Esophagus muscularis mucosa (tissue), 4 donors: ENCODE measurements around the gene STK10. TPM values are rescaled to one million over a fixed set of nuclear protein-coding genes. Genes with fewer than 3 reads are reported as not detected.

Experiments
- DNase-seq: peaks from one replicate; pipeline ENCODE4 v3.0.0-alpha.2; 2017; ENCODE audit errors: extremely low spot score
- H3K27ac ChIP-seq, 4 donors: fragments of 200-600 bp; sonication (generic); replicated peaks in 1 of 4; 1 replicate in 3 of 4; 2 replicates in 1 of 4; pipeline ENCODE4 v1.5.1; 2016 to 2019; ENCODE audit warnings: mild to moderate bottlenecking in 1 of 4
- H3K27me3 ChIP-seq, 4 donors: fragments of 200-600 bp; sonication (generic); one replicate each; pipeline versions ENCODE4 v1.5.1 to v1.6.0; 2016 to 2019
- H3K36me3 ChIP-seq, 4 donors: fragments of 200-600 bp; sonication (generic); one replicate each; pipeline ENCODE4 v1.5.1; 2016 to 2019
- H3K4me1 ChIP-seq, 4 donors: fragments of 200-600 bp; sonication (generic); one replicate each; pipeline ENCODE4 v1.5.1; 2016 to 2019
- H3K4me3 ChIP-seq, 4 donors: fragments of 200-600 bp; sonication (generic); 1 replicate in 2 of 4; 2 replicates in 2 of 4; pipeline ENCODE4 v1.5.1; 2016 to 2019; ENCODE audit warnings: mild to moderate bottlenecking in 4 of 4, moderate library complexity in 1 of 4
- H3K9me3 ChIP-seq, 4 donors: fragments of 200-600 bp; sonication (generic); 1 replicate in 3 of 4; 2 replicates in 1 of 4; pipeline ENCODE4 v1.5.1; 2016 to 2019
- CTCF ChIP-seq, 3 experiments: fragments of 200-600 bp in 2 of 3; fragments of 450-650 bp in 1 of 3; sonication (generic) in 2 of 3; IDR thresholded peaks; one replicate each; pipeline ENCODE4 v1.5.1; 2017 to 2019; ENCODE audit warnings: antibody characterized with exemption in 3 of 3, mild to moderate bottlenecking in 2 of 3, moderate library complexity in 1 of 3
- EP300 ChIP-seq: sonication (generic); formaldehyde crosslinking; IDR thresholded peaks from one replicate; pipeline ENCODE4 v1.6.1; 2017; ENCODE audit warnings: antibody characterized with exemption
- POLR2A ChIP-seq: fragments of 450-650 bp; IDR thresholded peaks from one replicate; pipeline ENCODE4 v1.6.1; 2017; ENCODE audit warnings: antibody characterized with exemption, moderate library complexity, mild to moderate bottlenecking, low read depth
- POLR2AphosphoS5 ChIP-seq, 2 donors: sonication (generic); formaldehyde crosslinking; IDR thresholded peaks; one replicate each; pipeline ENCODE4 v1.6.1; 2017; ENCODE audit warnings: antibody characterized with exemption in 2 of 2
- WGBS: methylation state at CpG from one replicate; pipeline ENCODE4 v1.1.5; 2018; 5-methylcytosine and 5-hydroxymethylcytosine counted together
- intact Hi-C: fragments of 100-400 bp; cut with DNase I; formaldehyde crosslinking; loops from one replicate; pipeline ENCODE4 v1.15.1; 2023
- total RNA-seq, 4 donors: library from RNA; depleted of rRNA; stranded (reverse); fragments of >200 nt; gene quantifications; one replicate each; pipeline versions ENCODE4 v1.1.0 to v1.2.1, GENCODE V29; 2016

The STK10 gene
- total RNA-seq, 4 donors from 2014 or later, result 18.8 to 21.8 (median 19.4) TPM

- no peak for DNase-seq
- Histone ChIP-seq H3K9me3 (no peaks in the 10 kb centered on the region), H3K4me1 (peaks cover 57 to 75% (median 67%) of the 10 kb centered on the region in 4 donors), H3K27me3 (no peaks in the 10 kb centered on the region), H3K27ac (peak overlapping the region; percentile 7 to 70 (median 44)), H3K36me3 (peaks cover 0 to 30% (median 17%) of the 10 kb centered on the region in 4 donors), H3K4me3 (peak overlapping the region; percentile 38 to 47 (median 40))
- WGBS, result 25% methylated on average over 13 of the region's 13 CpGs
- TF ChIP-seq CTCF (IDR thresholded peaks at IDR 0.05), result no peak
- no peak for TF ChIP-seq EP300
- no peak for TF ChIP-seq POLR2AphosphoS5 (IDR thresholded peaks at IDR 0.05)
- TF ChIP-seq POLR2A, result no peak
- intact Hi-C loops, result loop anchor here (1.0 kb wide), 1 partner anchor 81 kb away; the partner anchor contains the start of gene STK10
Observed at GRCh38 chr5:172107571-172107970, 80.5 kb downstream of the STK10 start.

GRCh38 chr5:172106511-172107356, 81.3 kb downstream of the STK10 start:
- TF ChIP-seq EP300 (no peak), POLR2AphosphoS5 (IDR thresholded peaks at IDR 0.05) (peak in 1 of 2 donors; percentile 16), POLR2A (no peak), CTCF (IDR thresholded peaks at IDR 0.05) (peak in 2 of 3 experiments; percentile 93 to 99)
- Histone ChIP-seq H3K9me3 (no peaks in the 10 kb centered on the region), H3K27me3 (no peaks in the 10 kb centered on the region), H3K4me1 (peaks cover 57 to 75% (median 67%) of the 10 kb centered on the region in 4 donors), H3K27ac (peak overlapping the region in 3 of 4 donors; percentile 38 to 70 (median 50)), H3K4me3 (peak overlapping the region; percentile 38 to 47 (median 40)), H3K36me3 (peaks cover 0 to 38% (median 21%) of the 10 kb centered on the region in 4 donors)
- WGBS, result 21% methylated on average over 35 of the region's 39 CpGs
- intact Hi-C loops, result loop anchor here (1.0 kb wide), 1 partner anchor 82 kb away; the partner anchor contains the start of gene STK10
- DNase-seq, result no peak

- DNase-seq, result no peak
- no peaks in the 10 kb centered on the region for H3K9me3 ChIP-seq
- H3K36me3 ChIP-seq, result peaks cover 0 to 47% (median 24%) of the 10 kb centered on the region in 4 donors
- peaks cover 47 to 67% (median 60%) of the 10 kb centered on the region in 4 donors for H3K4me1 ChIP-seq
- TF ChIP-seq POLR2A, result no peak
- no peak for TF ChIP-seq EP300
- TF ChIP-seq POLR2AphosphoS5 (IDR thresholded peaks at IDR 0.05), result no peak
- no peak for TF ChIP-seq CTCF (IDR thresholded peaks at IDR 0.05)
- H3K4me3 ChIP-seq, result no peak overlapping the region
- no peak overlapping the region for H3K27ac ChIP-seq
- H3K27me3 ChIP-seq, result no peaks in the 10 kb centered on the region
- 96% methylated on average over 10 of the region's 14 CpGs for WGBS
- intact Hi-C loops, result no loop called here
Observed at GRCh38 chr5:172105811-172106210, 82.2 kb downstream of the STK10 start.

GRCh38 chr5:172104801-172105701, 83.0 kb downstream of the STK10 start:
- Histone ChIP-seq H3K4me1 (peaks cover 40 to 60% (median 54%) of the 10 kb centered on the region in 4 donors), H3K9me3 (no peaks in the 10 kb centered on the region), H3K36me3 (peaks cover 0 to 53% (median 24%) of the 10 kb centered on the region in 4 donors), H3K27me3 (no peaks in the 10 kb centered on the region), H3K27ac (peak overlapping the region; percentile 30 to 84 (median 71)), H3K4me3 (no peak overlapping the region)
- TF ChIP-seq POLR2AphosphoS5 (IDR thresholded peaks at IDR 0.05) (no peak), POLR2A (no peak), CTCF (IDR thresholded peaks at IDR 0.05) (no peak), EP300 (no peak)
- DNase-seq, result no peak
- WGBS, result 84% methylated on average over 12 of the region's 17 CpGs
- intact Hi-C loops, result loop anchor here (5.0 kb wide), 1 partner anchor 177 kb away; the partner anchor contains the start of gene UBTD2
